Testis (tissue), 3 donors: ENCODE results near the gene CLEC16A. TPM values are rescaled to one million over a fixed set of nuclear protein-coding genes. Genes with fewer than 3 reads are reported as not detected.

Experiments
- DNase-seq: peaks from one replicate; pipeline ENCODE4 v3.0.0-alpha.2; 2019
- H3K27ac ChIP-seq, 2 donors: fragments of 200-600 bp; sonication (generic); one replicate each; pipeline ENCODE4 v1.5.1; 2019
- H3K27me3 ChIP-seq: fragments of 200-600 bp; sonication (generic); one replicate; pipeline ENCODE4 v1.5.1; 2019
- H3K36me3 ChIP-seq: fragments of 200-600 bp; sonication (generic); one replicate; pipeline ENCODE4 v1.5.1; 2017; ENCODE audit warnings: low read depth; ENCODE audit errors: missing control alignments
- H3K4me1 ChIP-seq: fragments of 200-600 bp; sonication (generic); one replicate; pipeline ENCODE4 v1.5.1; 2019
- H3K4me3 ChIP-seq, 2 donors: fragments of 200-600 bp; sonication (generic); one replicate each; pipeline ENCODE4 v1.5.1; 2017 to 2019
- H3K9me3 ChIP-seq: fragments of 200-600 bp; sonication (generic); one replicate; pipeline ENCODE4 v1.5.1; 2017
- CTCF ChIP-seq, 3 experiments: fragments of 450-650 bp in 2 of 3; fragments of 200-600 bp in 1 of 3; sonication (generic) in 1 of 3; IDR thresholded peaks; one replicate each; pipeline ENCODE4 v1.5.1; 2016 to 2019; ENCODE audit warnings: antibody characterized with exemption in 3 of 3, mild to moderate bottlenecking in 2 of 3, moderate library complexity in 1 of 3
- POLR2A ChIP-seq: fragments of 450-650 bp; IDR thresholded peaks from one replicate; pipeline ENCODE4 v1.6.1; 2017; ENCODE audit warnings: antibody characterized with exemption, mild to moderate bottlenecking, moderate library complexity
- WGBS, 2 donors: methylation state at CpG; one replicate each; pipeline ENCODE4 v1.1.5; 2018; 5-methylcytosine and 5-hydroxymethylcytosine counted together
- intact Hi-C: fragments of 100-400 bp; cut with DNase I; formaldehyde crosslinking; loops from one replicate; pipeline ENCODE4 v1.15.1; 2023; ENCODE audit warnings: low total_unique reads
- polyA plus RNA-seq: library from polyadenylated mRNA; stranded (reverse); fragments of 350-450 nt; fragmentation: Illumina TruSeq; extraction: RNeasy Lipid Tissue Mini Kit (QIAGEN cat#74804); gene quantifications from one replicate; pipeline ENCODE4 v1.2.3, GENCODE V29; 2014; ENCODE audit warnings: low read depth, low replicate concordance; ENCODE audit not compliant: insufficient read depth
- total RNA-seq, 2 donors: library from RNA; depleted of rRNA; stranded (reverse); fragments of >200 nt; gene quantifications; one replicate each; pipeline ENCODE4 v1.2.3, GENCODE V29; 2016

The CLEC16A gene
- total and polyA plus RNA-seq, 3 donors from 2014 or later = 93.9 to 126 (median 122) TPM

GRCh38 chr16:11064851-11065250, 120.5 kb downstream of the CLEC16A start:
- H3K27me3 ChIP-seq = no peaks in the 10 kb centered on the region
- WGBS, 2 donors = 58 to 85% methylated on average over 3 of the region's 3 CpGs
- TF ChIP-seq POLR2A (no peak), CTCF (IDR thresholded peaks at IDR 0.05) (no peak)
- H3K4me3 ChIP-seq = no peak overlapping the region
- intact Hi-C loops = no loop called here
- no peaks in the 10 kb centered on the region for H3K4me1 ChIP-seq
- no peak overlapping the region for H3K27ac ChIP-seq
- no peak for DNase-seq
- H3K9me3 ChIP-seq = no peaks in the 10 kb centered on the region
- no peaks in the 10 kb centered on the region for H3K36me3 ChIP-seq

DNA sequence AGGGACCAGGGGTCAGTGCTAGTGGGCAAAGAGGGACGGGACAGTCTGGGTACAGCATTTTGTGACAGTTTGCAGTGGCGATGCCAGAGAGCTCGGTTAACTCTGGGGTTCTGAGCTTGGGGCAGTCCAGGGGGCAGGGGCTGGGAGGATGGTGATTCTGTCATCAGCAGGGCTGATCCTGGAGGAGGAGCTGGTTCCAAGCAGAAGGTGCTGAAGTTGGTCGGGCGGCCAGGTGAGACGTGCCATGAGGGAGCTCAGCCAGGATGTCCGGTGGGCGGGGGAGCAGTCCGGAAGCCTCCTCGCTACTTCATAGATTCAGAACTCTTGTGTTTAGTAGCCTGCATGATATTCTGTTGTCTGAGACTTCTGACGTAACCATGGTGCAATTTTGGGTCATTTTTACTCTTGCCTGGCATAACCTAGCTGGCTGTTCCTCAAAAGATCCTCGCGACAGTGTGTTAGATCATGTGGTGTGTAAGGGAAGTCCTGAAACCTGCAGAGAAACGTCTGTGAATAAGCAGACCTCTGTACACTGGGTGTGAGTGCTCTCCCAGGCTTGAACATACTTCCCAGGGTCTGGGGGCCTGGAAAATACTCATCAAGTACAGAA, 122.0 kb downstream of the CLEC16A start:
- Histone ChIP-seq H3K4me3 (no peak overlapping the region), H3K9me3 (no peaks in the 10 kb centered on the region), H3K27me3 (no peaks in the 10 kb centered on the region), H3K27ac (no peak overlapping the region), H3K36me3 (no peaks in the 10 kb centered on the region), H3K4me1 (no peaks in the 10 kb centered on the region)
- intact Hi-C loops = no loop called here
- no peak for TF ChIP-seq CTCF (IDR thresholded peaks at IDR 0.05)
- DNase-seq = no peak
- 83 to 86% methylated on average over 12 to 14 of the region's 14 CpGs for WGBS, 2 donors

- H3K36me3 ChIP-seq = no peaks in the 10 kb centered on the region
- no peak for TF ChIP-seq CTCF (IDR thresholded peaks at IDR 0.05)
- no peak for TF ChIP-seq POLR2A
- H3K4me1 ChIP-seq = no peaks in the 10 kb centered on the region
- no peaks in the 10 kb centered on the region for H3K9me3 ChIP-seq
- DNase-seq = no peak
- intact Hi-C loops = no loop called here
- H3K27ac ChIP-seq = no peak overlapping the region
- H3K4me3 ChIP-seq = no peak overlapping the region
- no peaks in the 10 kb centered on the region for H3K27me3 ChIP-seq
- WGBS, 2 donors = 91 to 92% methylated on average over 7 of the region's 7 CpGs
Measured at GRCh38 chr16:11067266-11067665, 122.9 kb downstream of the CLEC16A start.

DNA sequence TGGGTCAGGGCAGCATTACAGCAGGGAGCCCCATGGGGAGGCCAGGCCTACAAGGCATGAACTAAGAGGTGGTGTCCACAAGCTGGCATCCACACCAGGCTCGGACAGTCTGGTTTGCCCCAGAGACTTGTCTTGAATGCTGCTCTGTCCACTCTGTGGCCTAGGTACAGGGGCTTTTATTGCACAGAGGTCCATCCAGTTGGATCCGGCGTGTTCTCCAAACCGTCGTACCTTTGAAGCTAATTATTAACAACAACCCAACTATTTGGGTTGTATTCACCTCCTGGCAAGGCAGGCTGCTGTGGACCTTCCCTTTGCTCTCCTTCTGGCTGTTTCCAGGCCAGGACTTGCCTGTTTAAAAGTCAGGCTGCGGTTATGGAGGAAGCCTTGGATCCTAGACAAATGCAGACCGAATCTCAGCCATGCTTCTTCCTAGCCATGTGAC, 123.4 kb downstream of the CLEC16A start:
- TF ChIP-seq CTCF (IDR thresholded peaks at IDR 0.05) (no peak), POLR2A (no peak)
- Histone ChIP-seq H3K36me3 (no peaks in the 10 kb centered on the region), H3K4me1 (no peaks in the 10 kb centered on the region), H3K9me3 (no peaks in the 10 kb centered on the region), H3K27ac (no peak overlapping the region), H3K4me3 (no peak overlapping the region), H3K27me3 (no peaks in the 10 kb centered on the region)
- intact Hi-C loops = no loop called here
- DNase-seq = no peak
- 93 to 94% methylated on average over 7 of the region's 7 CpGs for WGBS, 2 donors

- no peak overlapping the region for H3K27ac ChIP-seq
- TF ChIP-seq POLR2A (no peak), CTCF (IDR thresholded peaks at IDR 0.05) (no peak)
- intact Hi-C loops = no loop called here
Measured at GRCh38 chr16:11071829-11072228, 127.5 kb downstream of the CLEC16A start.

More at GRCh38 chr16:11071829-11072228, 127.5 kb downstream of the CLEC16A start:
- no peaks in the 10 kb centered on the region for H3K9me3 ChIP-seq
- H3K36me3 ChIP-seq = no peaks in the 10 kb centered on the region
- H3K4me1 ChIP-seq = no peaks in the 10 kb centered on the region
- H3K27me3 ChIP-seq = no peaks in the 10 kb centered on the region
- H3K4me3 ChIP-seq = no peak overlapping the region
- 62 to 91% methylated on average over 5 of the region's 5 CpGs for WGBS, 2 donors
- no peak for DNase-seq
